ENCODE data around the gene REXO4.

- TF ChIP-seq CTCF (IDR thresholded peaks at IDR 0.05; ENCODE audit: insufficient read depth, low read depth, low read length) (no peak), EZH2 (IDR thresholded peaks at IDR 0.05; ENCODE audit: insufficient read depth, low read length) (no peak)
Observed at GRCh38 chr9:133356391-133357091, 61.3 kb downstream of the REXO4 start, which contains the start of the genes SURF1 and SURF2.

All from astrocyte (in vitro differentiated cells and primary cell).